ENCODE measurements around the gene COL4A5. TPM values are rescaled to one million over a fixed set of nuclear protein-coding genes. Genes with fewer than 3 reads are reported as not detected.

Gene COL4A5
- total RNA-seq, 1 experiment from 2014 or later, result 6.3 TPM

- Histone ChIP-seq H3K9me3 (no peaks in the 10 kb centered on the region), H3K4me3 (no peak overlapping the region), H3K27me3 (no peaks in the 10 kb centered on the region), H3K36me3 (no peaks in the 10 kb centered on the region)
- DNase-seq, result no peak
These were observed 262.0 kb downstream of the COL4A5 start for GRCh38 chrX:108701633-108702032.

GRCh38 chrX:108702530-108702929 lies 262.9 kb downstream of the COL4A5 start:
- Histone ChIP-seq H3K36me3 (no peaks in the 10 kb centered on the region), H3K4me3 (no peak overlapping the region), H3K27me3 (no peaks in the 10 kb centered on the region), H3K9me3 (no peaks in the 10 kb centered on the region)
- DNase-seq, result no peak

GRCh38 chrX:108704839-108705238 lies 265.2 kb downstream of the COL4A5 start:
- no peaks in the 10 kb centered on the region for H3K9me3 ChIP-seq
- H3K36me3 ChIP-seq, result no peaks in the 10 kb centered on the region
- no peak for DNase-seq
- H3K4me3 ChIP-seq, result no peak overlapping the region
- H3K27me3 ChIP-seq, result no peaks in the 10 kb centered on the region

- no peaks in the 10 kb centered on the region for H3K36me3 ChIP-seq
- no peak for DNase-seq
These were observed 273.2 kb downstream of the COL4A5 start for GRCh38 chrX:108712886-108713285.

GRCh38 chrX:108722561-108722960 lies 282.9 kb downstream of the COL4A5 start:
- no peaks in the 10 kb centered on the region; the same call in 1 of the 2 replicates for H3K27me3 ChIP-seq
- no peak overlapping the region for H3K4me3 ChIP-seq
- no peaks in the 10 kb centered on the region for H3K9me3 ChIP-seq
- H3K36me3 ChIP-seq, result no peaks in the 10 kb centered on the region
- DNase-seq, result no peak

More at GRCh38 chrX:108712886-108713285, 273.2 kb downstream of the COL4A5 start:
- Histone ChIP-seq H3K9me3 (no peaks in the 10 kb centered on the region), H3K4me3 (no peak overlapping the region), H3K27me3 (no peaks in the 10 kb centered on the region)

GRCh38 chrX:108726748-108727147 lies 287.1 kb downstream of the COL4A5 start:
- no peak for DNase-seq
- H3K4me3 ChIP-seq, result no peak overlapping the region
- H3K9me3 ChIP-seq, result no peaks in the 10 kb centered on the region
- peaks cover 7% of the 10 kb centered on the region for H3K27me3 ChIP-seq
- H3K36me3 ChIP-seq, result no peaks in the 10 kb centered on the region

GRCh38 chrX:108731153-108731552 lies 291.5 kb downstream of the COL4A5 start:
- H3K4me3 ChIP-seq, result no peak overlapping the region
- no peaks in the 10 kb centered on the region for H3K36me3 ChIP-seq
- H3K9me3 ChIP-seq, result no peaks in the 10 kb centered on the region
- H3K27me3 ChIP-seq, result peaks cover 34% of the 10 kb centered on the region
- no peak for DNase-seq

- Histone ChIP-seq H3K27me3 (peaks cover 45% of the 10 kb centered on the region), H3K36me3 (no peaks in the 10 kb centered on the region), H3K4me3 (no peak overlapping the region), H3K9me3 (no peaks in the 10 kb centered on the region)
- no peak for DNase-seq
These were observed 293.1 kb downstream of the COL4A5 start for GRCh38 chrX:108732630-108733321.

GRCh38 chrX:108734426-108734825 lies 294.8 kb downstream of the COL4A5 start:
- Histone ChIP-seq H3K9me3 (no peaks in the 10 kb centered on the region), H3K27me3 (peaks cover 45% of the 10 kb centered on the region), H3K36me3 (no peaks in the 10 kb centered on the region), H3K4me3 (no peak overlapping the region)
- no peak for DNase-seq

- DNase-seq, result no peak
- H3K9me3 ChIP-seq, result no peaks in the 10 kb centered on the region
- H3K27me3 ChIP-seq, result peaks cover 41% of the 10 kb centered on the region
- no peaks in the 10 kb centered on the region for H3K36me3 ChIP-seq
- no peak overlapping the region for H3K4me3 ChIP-seq
These were observed 295.5 kb downstream of the COL4A5 start for GRCh38 chrX:108735091-108735678.

- H3K36me3 ChIP-seq, result no peaks in the 10 kb centered on the region
- DNase-seq, result no peak
- H3K27me3 ChIP-seq, result peaks cover 41% of the 10 kb centered on the region
- H3K4me3 ChIP-seq, result peak overlapping the region; percentile 35; the same call in 1 of the 2 replicates
- H3K9me3 ChIP-seq, result no peaks in the 10 kb centered on the region
These were observed 296.3 kb downstream of the COL4A5 start for GRCh38 chrX:108735679-108736508.

- peak; percentile 30 for DNase-seq
These were observed 297.2 kb downstream of the COL4A5 start, which contains the start of gene IRS4 for GRCh38 chrX:108736509-108737479. Gene IRS4 (minus strand): TSS chrX:108736563.

GRCh38 chrX:108737754-108738153 lies 298.1 kb downstream of the COL4A5 start:
- no peak overlapping the region for H3K4me3 ChIP-seq
- no peak for DNase-seq
- H3K36me3 ChIP-seq, result no peaks in the 10 kb centered on the region
- no peaks in the 10 kb centered on the region for H3K9me3 ChIP-seq
- H3K27me3 ChIP-seq, result peaks cover 31% of the 10 kb centered on the region

More at GRCh38 chrX:108736509-108737479, 297.2 kb downstream of the COL4A5 start, which contains the start of gene IRS4:
- H3K27me3 ChIP-seq, result peaks cover 40% of the 10 kb centered on the region
- H3K9me3 ChIP-seq, result no peaks in the 10 kb centered on the region
- H3K36me3 ChIP-seq, result no peaks in the 10 kb centered on the region
- peak within 1 kb of the TSS; percentile 35 for H3K4me3 ChIP-seq

GRCh38 chrX:108740299-108740774 lies 300.7 kb downstream of the COL4A5 start:
- no peak for DNase-seq
- Histone ChIP-seq H3K36me3 (no peaks in the 10 kb centered on the region), H3K4me3 (no peak overlapping the region)

More at GRCh38 chrX:108740299-108740774, 300.7 kb downstream of the COL4A5 start:
- H3K27me3 ChIP-seq, result peaks cover 14% of the 10 kb centered on the region
- no peaks in the 10 kb centered on the region for H3K9me3 ChIP-seq

All from MG63 (cell line).